ENCODE measurements around the gene PRKCA.

DNA sequence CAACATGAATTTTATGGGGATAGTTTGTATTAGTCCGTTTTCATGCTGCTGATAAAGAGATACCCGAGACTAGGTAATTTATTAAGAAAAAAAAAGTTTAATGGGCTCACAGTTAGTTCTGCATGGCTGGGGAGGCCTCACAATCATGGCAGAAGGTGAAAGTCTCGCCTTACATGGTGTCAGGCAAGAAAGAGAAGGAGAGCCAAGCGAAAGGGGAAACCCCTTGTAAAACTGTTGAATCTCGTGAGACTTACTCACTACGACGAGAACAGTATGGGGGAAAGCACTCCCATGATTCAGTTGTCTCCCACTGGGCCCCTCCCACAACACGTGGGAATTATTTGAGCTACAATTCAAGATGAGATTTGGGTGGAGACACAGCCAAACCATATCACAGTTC is 181.5 kb downstream of the PRKCA start:
- TF ChIP-seq, protein P1, sequence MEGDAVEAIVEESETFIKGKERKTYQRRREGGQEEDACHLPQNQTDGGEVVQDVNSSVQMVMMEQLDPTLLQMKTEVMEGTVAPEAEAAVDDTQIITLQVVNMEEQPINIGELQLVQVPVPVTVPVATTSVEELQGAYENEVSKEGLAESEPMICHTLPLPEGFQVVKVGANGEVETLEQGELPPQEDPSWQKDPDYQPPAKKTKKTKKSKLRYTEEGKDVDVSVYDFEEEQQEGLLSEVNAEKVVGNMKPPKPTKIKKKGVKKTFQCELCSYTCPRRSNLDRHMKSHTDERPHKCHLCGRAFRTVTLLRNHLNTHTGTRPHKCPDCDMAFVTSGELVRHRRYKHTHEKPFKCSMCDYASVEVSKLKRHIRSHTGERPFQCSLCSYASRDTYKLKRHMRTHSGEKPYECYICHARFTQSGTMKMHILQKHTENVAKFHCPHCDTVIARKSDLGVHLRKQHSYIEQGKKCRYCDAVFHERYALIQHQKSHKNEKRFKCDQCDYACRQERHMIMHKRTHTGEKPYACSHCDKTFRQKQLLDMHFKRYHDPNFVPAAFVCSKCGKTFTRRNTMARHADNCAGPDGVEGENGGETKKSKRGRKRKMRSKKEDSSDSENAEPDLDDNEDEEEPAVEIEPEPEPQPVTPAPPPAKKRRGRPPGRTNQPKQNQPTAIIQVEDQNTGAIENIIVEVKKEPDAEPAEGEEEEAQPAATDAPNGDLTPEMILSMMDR (IDR thresholded peaks at IDR 0.05), result no peak
- TF ChIP-seq POLR2A (IDR thresholded peaks at IDR 0.05) (no peak), POLR2AphosphoS5 (IDR thresholded peaks at IDR 0.05) (no peak), EP300 (IDR thresholded peaks at IDR 0.05) (no peak)

All from gastroesophageal sphincter (tissue), 3 donors.